Activated CD8-positive, alpha-beta T cell treated with anti-CD3 and anti-CD28 coated beads for 36 hours (primary cell): ENCODE measurements around the gene BPIFA1. TPM values are rescaled to one million over a fixed set of nuclear protein-coding genes. Genes with fewer than 3 reads are reported as not detected.

ENCODE experiments used
- ATAC-seq: fragments of 200-7000 bp; cut with Tn5 transposase; one replicate; pipeline ENCODE4 v1.10.0; 2021; ENCODE audit warnings: mild to moderate bottlenecking, moderate library complexity
- CTCF ChIA-PET: fragments of 350-600 bp; sonication (Branson Sonifier 250); formaldehyde crosslinking; loops from one replicate; lab custom pipeline; 2021; ENCODE audit warnings: antibody characterized with exemption; lab: Charles Lee
- POLR2A ChIA-PET: fragments of 350-600 bp; sonication (Branson Sonifier 250); formaldehyde crosslinking; loops from one replicate; lab custom pipeline; 2021; ENCODE audit warnings: antibody characterized with exemption; lab: Charles Lee
- DNase-seq: peaks from one replicate; pipeline ENCODE4 v3.0.0-alpha.2; 2020
- H3K27ac Mint-ChIP-seq: one replicate; pipeline ENCODE4 v1.8.0; 2021; ENCODE audit warnings: mild to moderate bottlenecking, mixed read lengths
- H3K27me3 Mint-ChIP-seq: one replicate; pipeline ENCODE4 v1.8.0; 2021; ENCODE audit warnings: mixed read lengths
- H3K36me3 Mint-ChIP-seq: one replicate; pipeline ENCODE4 v1.8.0; 2021; ENCODE audit warnings: low read depth, mixed read lengths
- H3K4me1 Mint-ChIP-seq: one replicate; pipeline ENCODE4 v1.8.0; 2021; ENCODE audit warnings: low read depth, mixed read lengths
- H3K4me3 Mint-ChIP-seq: one replicate; pipeline ENCODE4 v1.8.0; 2021; ENCODE audit warnings: mild to moderate bottlenecking, moderate library complexity, mixed read lengths
- H3K9me3 Mint-ChIP-seq: one replicate; pipeline ENCODE4 v1.8.0; 2021; ENCODE audit warnings: mixed read lengths
- CTCF ChIP-seq: fragments of 200-600 bp; IDR thresholded peaks from one replicate; pipeline ENCODE4 v1.8.0; 2022; ENCODE audit warnings: antibody characterized with exemption, mild to moderate bottlenecking
- intact Hi-C: fragments of 100-400 bp; cut with micrococcal nuclease; formaldehyde crosslinking; loops from one replicate; pipeline ENCODE4 v1.10.0; 2022
- total RNA-seq, 2 experiments: library from RNA; stranded (reverse); gene quantifications; one replicate each; pipeline ENCODE4 v1.2.3, GENCODE V29; 2021

BPIFA1 gene
- total RNA-seq, 2 experiments from 2014 or later, result not detected

- no peak for TF ChIP-seq CTCF
- no peak for DNase-seq
- ATAC-seq, result no peak
- intact Hi-C loops, result loop anchor here (5.0 kb wide), 1 partner anchor 308 kb away; no protein-coding TSS in a partner anchor
- CTCF ChIA-PET, result no interaction called here
- Mint-ChIP-seq H3K27me3 (peaks cover 31% of the 10 kb centered on the region), H3K4me1 (no peaks in the 10 kb centered on the region), H3K36me3 (no peaks in the 10 kb centered on the region), H3K4me3 (no peak overlapping the region), H3K9me3 (no peaks in the 10 kb centered on the region), H3K27ac (no peak overlapping the region)
- POLR2A ChIA-PET, result no interaction called here
These were observed 25.4 kb upstream of the BPIFA1 start for GRCh38 chr20:33210371-33210770.

GRCh38 chr20:33211817-33212424 is 23.9 kb upstream of the BPIFA1 start:
- peak; percentile 57 for DNase-seq
- peak; percentile 58 for ATAC-seq
- Mint-ChIP-seq H3K4me1 (no peaks in the 10 kb centered on the region), H3K36me3 (no peaks in the 10 kb centered on the region), H3K9me3 (no peaks in the 10 kb centered on the region), H3K27me3 (peaks cover 37% of the 10 kb centered on the region), H3K27ac (no peak overlapping the region), H3K4me3 (no peak overlapping the region)
- POLR2A ChIA-PET, result no interaction called here
- intact Hi-C loops, result loop anchor here (5.0 kb wide), 1 partner anchor 310 kb away; no protein-coding TSS in a partner anchor
- peak; percentile 35 for TF ChIP-seq CTCF
- CTCF ChIA-PET, result interaction anchor here (0.7 to 1.3 kb wide), 4 partner anchors 35 to 81 kb away, joined by 3 to 6 read pairs (median 4); no protein-coding TSS in a partner anchor

GRCh38 chr20:33217052-33217451 is 18.7 kb upstream of the BPIFA1 start, which contains the start of gene BPIFA3:
Gene BPIFA3 (plus strand): TSS chr20:33217352. CDS start chr20:33217537, 185 bp downstream.
- intact Hi-C loops, result no loop called here
- Mint-ChIP-seq H3K4me1 (no peaks in the 10 kb centered on the region), H3K4me3 (no peak within 1 kb of the TSS), H3K36me3 (no peaks in the 10 kb centered on the region), H3K9me3 (no peaks in the 10 kb centered on the region), H3K27me3 (peaks cover 18% of the 10 kb centered on the region), H3K27ac (no peak within 1 kb of the TSS)
- TF ChIP-seq CTCF, result no peak
- DNase-seq (no peak), ATAC-seq (no peak)
- ChIA-PET CTCF (no interaction called here), POLR2A (no interaction called here)

GRCh38 chr20:33224399-33224798 is 11.4 kb upstream of the BPIFA1 start:
- Mint-ChIP-seq H3K9me3 (no peaks in the 10 kb centered on the region), H3K4me3 (no peak overlapping the region), H3K4me1 (no peaks in the 10 kb centered on the region), H3K27me3 (peaks cover 15% of the 10 kb centered on the region), H3K36me3 (no peaks in the 10 kb centered on the region), H3K27ac (no peak overlapping the region)
- no peak for TF ChIP-seq CTCF
- ChIA-PET CTCF (no interaction called here), POLR2A (no interaction called here)
- DNase-seq (no peak), ATAC-seq (no peak)
- intact Hi-C loops, result no loop called here

GRCh38 chr20:33229843-33230242 is 6.0 kb upstream of the BPIFA1 start:
- ATAC-seq (peak; percentile 83), DNase-seq (peak; percentile 68)
- ChIA-PET POLR2A (no interaction called here), CTCF (no interaction called here)
- Mint-ChIP-seq H3K4me1 (peaks cover 19% of the 10 kb centered on the region), H3K27ac (peak overlapping the region; percentile 57), H3K4me3 (no peak overlapping the region), H3K9me3 (no peaks in the 10 kb centered on the region), H3K36me3 (no peaks in the 10 kb centered on the region), H3K27me3 (peaks cover 11% of the 10 kb centered on the region)
- intact Hi-C loops, result no loop called here
- TF ChIP-seq CTCF, result no peak
